IPS-20b (cell line): Measurements from ENCODE around the gene CDADC1.

ENCODE experiments used
- H3K27ac ChIP-seq: one replicate; pipeline ENCODE4 v1.5.1; 2013; ENCODE audit warnings: low read length
- H3K27me3 ChIP-seq: 2 replicates; pipeline ENCODE4 v1.6.1; 2013; ENCODE audit warnings: mild to moderate bottlenecking, low read length, inconsistent platforms; ENCODE audit not compliant: insufficient read depth
- H3K36me3 ChIP-seq: 2 replicates; pipeline ENCODE4 v1.6.1; 2013; ENCODE audit warnings: low read depth, mild to moderate bottlenecking, inconsistent platforms, low read length, moderate library complexity; ENCODE audit not compliant: insufficient read depth
- H3K4me1 ChIP-seq: 2 replicates; pipeline ENCODE4 v1.6.1; 2013; ENCODE audit warnings: mild to moderate bottlenecking, control low read depth, inconsistent platforms, low read length, moderate library complexity; ENCODE audit not compliant: insufficient read depth
- H3K4me3 ChIP-seq: 2 replicates; pipeline ENCODE4 v1.5.1; 2013; ENCODE audit warnings: mild to moderate bottlenecking, low read length, inconsistent platforms
- H3K9ac ChIP-seq: 2 replicates; pipeline ENCODE4 v1.6.1; 2013; ENCODE audit warnings: low read depth, mild to moderate bottlenecking, inconsistent platforms, low read length, moderate library complexity
- H3K9me3 ChIP-seq: 2 replicates; pipeline ENCODE4 v1.6.1; 2013; ENCODE audit warnings: mild to moderate bottlenecking, low read depth, low read length, inconsistent platforms; ENCODE audit not compliant: insufficient read depth

Gene CDADC1

DNA sequence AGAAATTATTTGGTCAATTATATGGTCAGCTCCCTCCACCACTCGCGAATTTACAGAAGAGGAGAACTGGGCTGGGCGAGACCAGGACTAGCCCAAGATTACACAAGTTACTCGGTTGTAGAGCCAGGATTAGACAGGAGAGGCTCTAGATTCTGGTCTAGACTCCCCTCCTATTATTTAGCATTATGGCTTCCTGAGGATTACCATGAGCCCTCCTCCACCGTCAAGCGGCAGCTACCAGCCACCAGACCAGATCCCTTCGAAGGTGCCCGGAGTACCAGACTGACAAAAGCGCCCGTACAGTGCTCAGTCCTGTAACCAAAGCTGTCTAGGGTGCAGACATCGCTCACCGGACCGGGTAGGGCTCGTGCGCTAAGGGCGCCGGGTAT is 28.1 kb upstream of the CDADC1 start:
- Histone ChIP-seq H3K27ac (no peak overlapping the region), H3K27me3 (peaks cover 88% of the 10 kb centered on the region), H3K4me3 (peak overlapping the region; percentile 47), H3K9ac (no peak overlapping the region), H3K9me3 (no peaks in the 10 kb centered on the region), H3K4me1 (peaks cover 3% of the 10 kb centered on the region; the same call in 1 of the 2 replicates), H3K36me3 (no peaks in the 10 kb centered on the region)

DNA sequence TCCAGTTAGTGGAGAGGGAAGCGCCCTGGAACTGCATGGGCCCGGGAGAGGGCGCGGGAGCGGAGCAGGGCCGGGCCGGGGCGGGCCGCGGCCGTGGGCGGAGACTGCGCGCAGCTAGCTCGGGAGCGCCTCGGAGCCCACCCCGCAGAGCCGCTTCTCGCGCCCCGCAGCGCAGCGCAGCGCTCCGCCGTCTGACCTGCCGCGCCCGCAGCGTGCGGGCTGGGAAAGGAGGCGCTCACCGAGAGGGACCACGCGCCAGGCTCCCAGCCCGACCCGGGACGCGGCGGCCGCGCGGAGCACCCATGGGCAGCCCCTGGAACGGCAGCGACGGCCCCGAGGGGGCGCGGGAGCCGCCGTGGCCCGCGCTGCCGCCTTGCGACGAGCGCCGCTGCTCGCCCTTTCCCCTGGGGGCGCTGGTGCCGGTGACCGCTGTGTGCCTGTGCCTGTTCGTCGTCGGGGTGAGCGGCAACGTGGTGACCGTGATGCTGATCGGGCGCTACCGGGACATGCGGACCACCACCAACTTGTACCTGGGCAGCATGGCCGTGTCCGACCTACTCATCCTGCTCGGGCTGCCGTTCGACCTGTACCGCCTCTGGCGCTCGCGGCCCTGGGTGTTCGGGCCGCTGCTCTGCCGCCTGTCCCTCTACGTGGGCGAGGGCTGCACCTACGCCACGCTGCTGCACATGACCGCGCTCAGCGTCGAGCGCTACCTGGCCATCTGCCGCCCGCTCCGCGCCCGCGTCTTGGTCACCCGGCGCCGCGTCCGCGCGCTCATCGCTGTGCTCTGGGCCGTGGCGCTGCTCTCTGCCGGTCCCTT is 27.5 kb upstream of the CDADC1 start, which contains the start of gene MLNR:
MLNR (plus strand) TSS at position 303 of the 820 bp plus-strand sequence; CDS start at position 303, 0 bp downstream.
- no peak within 1 kb of the TSS for H3K27ac ChIP-seq
- no peaks in the 10 kb centered on the region for H3K36me3 ChIP-seq
- no peaks in the 10 kb centered on the region for H3K9me3 ChIP-seq
- peaks cover 94% of the 10 kb centered on the region for H3K27me3 ChIP-seq
- no peak within 1 kb of the TSS for H3K9ac ChIP-seq
- peaks cover 3% of the 10 kb centered on the region; the same call in 1 of the 2 replicates for H3K4me1 ChIP-seq
- peak within 1 kb of the TSS; percentile 47 for H3K4me3 ChIP-seq

DNA sequence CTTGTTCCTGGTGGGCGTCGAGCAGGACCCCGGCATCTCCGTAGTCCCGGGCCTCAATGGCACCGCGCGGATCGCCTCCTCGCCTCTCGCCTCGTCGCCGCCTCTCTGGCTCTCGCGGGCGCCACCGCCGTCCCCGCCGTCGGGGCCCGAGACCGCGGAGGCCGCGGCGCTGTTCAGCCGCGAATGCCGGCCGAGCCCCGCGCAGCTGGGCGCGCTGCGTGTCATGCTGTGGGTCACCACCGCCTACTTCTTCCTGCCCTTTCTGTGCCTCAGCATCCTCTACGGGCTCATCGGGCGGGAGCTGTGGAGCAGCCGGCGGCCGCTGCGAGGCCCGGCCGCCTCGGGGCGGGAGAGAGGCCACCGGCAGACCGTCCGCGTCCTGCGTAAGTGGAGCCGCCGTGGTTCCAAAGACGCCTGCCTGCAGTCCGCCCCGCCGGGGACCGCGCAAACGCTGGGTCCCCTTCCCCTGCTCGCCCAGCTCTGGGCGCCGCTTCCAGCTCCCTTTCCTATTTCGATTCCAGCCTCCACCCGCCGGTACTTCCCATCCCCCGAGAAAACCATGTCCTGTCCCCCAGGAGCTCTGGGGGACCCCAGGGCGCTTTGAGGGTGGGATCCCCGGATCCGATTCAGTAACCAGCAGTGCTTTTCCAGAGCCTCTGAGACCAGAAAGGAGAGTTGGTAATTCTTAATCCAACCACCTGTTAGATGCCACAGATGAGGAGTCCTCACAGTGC is 26.7 kb upstream of the CDADC1 start:
- no peak overlapping the region for H3K27ac ChIP-seq
- peaks cover 3% of the 10 kb centered on the region; the same call in 1 of the 2 replicates for H3K4me1 ChIP-seq
- H3K36me3 ChIP-seq, result no peaks in the 10 kb centered on the region
- H3K9me3 ChIP-seq, result no peaks in the 10 kb centered on the region
- H3K4me3 ChIP-seq, result peak overlapping the region; percentile 47; the same call in 1 of the 2 replicates
- H3K9ac ChIP-seq, result no peak overlapping the region
- H3K27me3 ChIP-seq, result peaks cover 98% of the 10 kb centered on the region

DNA sequence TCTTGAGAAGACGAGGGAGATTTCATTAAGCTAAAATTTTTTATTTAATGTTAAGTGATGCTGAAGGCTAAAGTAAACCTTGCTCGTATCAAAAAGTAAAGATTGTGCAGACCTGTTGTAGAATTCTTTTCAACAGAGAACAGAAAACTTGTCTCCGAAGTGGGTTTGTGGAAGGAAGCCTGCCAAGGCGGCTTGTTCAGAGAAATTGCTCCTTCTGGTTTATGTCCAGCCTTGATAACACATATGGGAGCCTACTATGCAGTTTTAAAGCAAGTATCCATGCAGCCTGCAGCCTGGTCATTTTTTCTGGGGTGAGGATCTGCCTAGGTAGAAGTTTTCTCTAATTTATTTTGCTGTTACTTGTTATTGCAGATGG is 26.1 kb upstream of the CDADC1 start:
- Histone ChIP-seq H3K36me3 (no peaks in the 10 kb centered on the region), H3K27me3 (peaks cover 92% of the 10 kb centered on the region), H3K4me3 (peak overlapping the region; percentile 47; the same call in 1 of the 2 replicates), H3K27ac (no peak overlapping the region), H3K9ac (no peak overlapping the region), H3K4me1 (peaks cover 3% of the 10 kb centered on the region; the same call in 1 of the 2 replicates), H3K9me3 (no peaks in the 10 kb centered on the region)

DNA sequence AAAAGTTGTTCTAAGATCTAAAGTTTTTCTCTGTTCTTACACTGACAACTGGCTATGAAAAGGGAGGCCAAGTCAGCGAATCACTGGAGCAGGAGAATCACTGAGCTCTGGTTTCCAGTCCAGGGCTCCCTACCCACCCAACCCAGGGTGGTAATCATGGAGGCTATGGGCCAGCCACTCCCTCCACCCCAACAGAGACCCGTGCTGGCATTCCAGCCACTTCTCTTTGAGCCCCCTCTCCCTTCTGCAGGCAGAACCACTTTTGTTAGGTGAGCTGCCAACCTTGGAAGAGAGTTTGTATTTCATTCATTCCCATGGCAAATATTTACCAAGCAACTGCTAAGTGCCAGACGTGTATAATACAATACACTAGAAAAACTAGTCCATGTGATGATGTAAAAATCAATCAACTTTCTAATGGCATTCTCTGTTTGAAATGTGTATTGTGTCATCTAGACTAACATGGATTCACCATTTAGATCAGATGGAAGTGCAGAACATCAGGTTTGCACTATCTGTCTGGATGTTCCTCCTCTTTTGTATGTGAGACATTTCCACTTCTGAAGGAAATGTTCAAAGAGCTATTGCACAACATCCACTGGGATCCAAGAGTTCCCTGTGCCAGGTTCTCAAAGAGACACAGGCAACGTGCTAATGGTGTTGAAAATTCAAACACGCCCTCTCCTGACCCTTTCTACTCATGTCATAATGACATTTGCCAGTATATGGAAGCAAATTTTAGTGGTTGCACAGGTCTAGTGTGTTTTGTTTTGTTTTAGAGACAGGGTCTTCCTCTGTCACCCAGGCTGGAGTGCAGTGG is 22.3 kb upstream of the CDADC1 start:
- Histone ChIP-seq H3K9ac (no peak overlapping the region), H3K4me1 (peaks cover 4% of the 10 kb centered on the region; the same call in 1 of the 2 replicates), H3K27me3 (peaks cover 54% of the 10 kb centered on the region), H3K4me3 (no peak overlapping the region), H3K9me3 (no peaks in the 10 kb centered on the region), H3K36me3 (no peaks in the 10 kb centered on the region), H3K27ac (no peak overlapping the region)

DNA sequence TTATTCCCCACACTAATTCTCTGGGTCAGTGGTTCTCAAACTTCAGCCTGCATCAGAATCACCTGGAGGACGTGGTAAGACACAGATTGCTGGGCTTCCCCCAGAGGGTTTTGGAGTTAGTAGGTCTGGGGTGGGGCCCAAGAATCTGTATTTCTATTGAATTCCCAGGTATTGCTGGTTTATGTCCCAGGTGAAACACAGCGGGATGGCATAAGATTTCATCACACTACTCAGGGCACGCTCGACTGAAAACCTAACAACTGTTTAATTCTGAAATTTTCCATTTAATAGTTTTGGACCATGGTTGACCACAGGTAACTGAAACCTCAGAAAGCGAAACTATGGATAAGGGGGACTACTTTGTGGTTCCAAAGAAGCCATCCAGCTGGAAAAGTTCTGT is 21.1 kb upstream of the CDADC1 start:
- no peaks in the 10 kb centered on the region for H3K9me3 ChIP-seq
- H3K9ac ChIP-seq, result no peak overlapping the region
- no peaks in the 10 kb centered on the region for H3K36me3 ChIP-seq
- peaks cover 4% of the 10 kb centered on the region; the same call in 1 of the 2 replicates for H3K4me1 ChIP-seq
- H3K27me3 ChIP-seq, result peaks cover 42% of the 10 kb centered on the region
- H3K4me3 ChIP-seq, result no peak overlapping the region
- no peak overlapping the region for H3K27ac ChIP-seq

DNA sequence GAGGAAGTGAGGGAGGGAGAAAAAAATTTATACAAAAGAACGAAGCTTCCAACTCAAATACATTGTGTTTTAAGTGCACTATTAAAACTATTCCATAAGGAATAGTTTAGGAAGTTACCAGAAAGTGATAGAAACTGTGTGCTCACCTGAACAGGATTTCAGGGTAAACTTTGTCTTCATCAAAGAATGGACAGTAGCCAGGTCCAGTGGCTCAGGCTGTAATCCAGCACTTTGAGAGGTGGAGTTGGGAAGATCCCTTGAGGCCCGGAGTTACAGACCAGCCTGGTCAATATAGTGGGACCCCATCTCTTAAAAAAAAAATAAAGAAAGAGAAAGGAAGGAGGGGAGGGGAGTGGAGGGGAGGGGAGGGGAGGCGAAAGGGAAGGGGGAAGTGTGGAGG is 13.0 kb upstream of the CDADC1 start:
- Histone ChIP-seq H3K27ac (no peak overlapping the region), H3K36me3 (no peaks in the 10 kb centered on the region), H3K4me1 (no peaks in the 10 kb centered on the region), H3K9me3 (no peaks in the 10 kb centered on the region), H3K4me3 (no peak overlapping the region), H3K27me3 (no peaks in the 10 kb centered on the region), H3K9ac (no peak overlapping the region)

DNA sequence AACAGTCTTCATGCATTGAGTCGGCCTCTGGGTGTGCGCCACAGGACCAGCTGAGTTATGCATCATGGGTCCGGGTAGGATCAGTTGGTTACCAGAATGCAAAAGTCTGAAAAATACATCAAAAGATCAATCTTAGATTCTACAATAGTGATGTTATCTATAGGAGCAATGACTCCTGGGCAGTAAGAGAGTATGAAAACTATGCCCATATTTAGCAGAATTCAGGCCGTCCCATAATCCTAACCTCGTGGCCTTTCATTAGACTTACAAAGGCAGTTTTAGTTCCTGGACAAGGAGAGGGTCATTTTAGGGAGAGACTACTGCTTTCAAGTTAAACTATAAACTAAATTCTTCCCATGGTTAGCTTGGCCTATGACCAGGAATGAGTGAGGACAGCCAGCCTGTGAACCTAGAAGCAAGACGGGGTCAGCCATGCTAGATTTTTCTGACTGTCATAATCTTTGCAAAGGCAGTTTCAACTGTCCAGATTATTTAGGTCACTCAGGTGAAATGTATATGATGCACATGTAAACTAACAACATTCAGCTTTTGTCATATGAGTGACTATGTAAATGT is 11.8 kb upstream of the CDADC1 start:
- H3K27me3 ChIP-seq, result no peaks in the 10 kb centered on the region
- H3K4me3 ChIP-seq, result no peak overlapping the region
- H3K9ac ChIP-seq, result no peak overlapping the region
- H3K4me1 ChIP-seq, result no peaks in the 10 kb centered on the region
- H3K9me3 ChIP-seq, result no peaks in the 10 kb centered on the region
- no peak overlapping the region for H3K27ac ChIP-seq
- H3K36me3 ChIP-seq, result no peaks in the 10 kb centered on the region

DNA sequence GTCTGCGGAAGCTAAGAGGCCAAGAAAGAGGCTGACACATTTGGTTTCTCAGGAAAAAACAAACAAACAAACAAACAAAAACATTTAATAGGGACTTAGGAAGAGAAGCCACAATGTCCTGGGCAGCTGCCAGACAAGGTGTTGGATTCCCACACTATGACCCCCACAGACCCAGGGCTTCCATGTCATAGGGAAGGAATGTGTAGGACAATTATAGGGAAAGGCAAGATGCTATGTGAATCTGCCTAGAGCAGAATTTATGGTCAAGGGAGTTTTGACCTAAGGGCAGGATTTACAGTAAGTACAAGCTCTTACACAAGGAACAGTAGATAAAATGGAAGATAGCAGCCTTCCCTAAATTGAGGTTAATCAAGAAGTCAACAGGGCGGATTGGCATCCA is 9.1 kb upstream of the CDADC1 start:
- no peaks in the 10 kb centered on the region for H3K27me3 ChIP-seq
- H3K9ac ChIP-seq, result no peak overlapping the region
- no peaks in the 10 kb centered on the region for H3K9me3 ChIP-seq
- no peak overlapping the region for H3K27ac ChIP-seq
- no peaks in the 10 kb centered on the region for H3K36me3 ChIP-seq
- no peaks in the 10 kb centered on the region for H3K4me1 ChIP-seq
- H3K4me3 ChIP-seq, result no peak overlapping the region

DNA sequence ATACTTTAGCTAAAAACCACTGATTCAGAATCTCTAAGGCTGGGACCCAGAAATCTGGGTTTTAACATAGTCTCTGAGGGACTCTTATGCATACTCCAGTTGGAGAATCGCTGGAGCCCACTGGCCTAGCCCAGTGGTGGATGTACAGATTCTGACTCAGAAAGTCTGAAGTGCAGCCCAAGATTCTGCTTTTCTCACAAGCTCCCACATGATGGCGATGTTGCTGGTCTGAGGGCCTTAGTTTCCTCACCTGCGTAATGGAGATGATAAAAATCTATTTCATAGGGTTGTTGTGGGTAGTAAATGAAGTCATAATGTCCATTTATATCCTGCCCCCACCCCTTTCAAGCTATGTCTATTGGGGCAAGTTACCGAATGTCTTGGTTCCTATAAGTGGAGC is 7.7 kb upstream of the CDADC1 start:
- no peak overlapping the region for H3K4me3 ChIP-seq
- H3K4me1 ChIP-seq, result no peaks in the 10 kb centered on the region
- no peaks in the 10 kb centered on the region for H3K9me3 ChIP-seq
- no peak overlapping the region for H3K9ac ChIP-seq
- no peaks in the 10 kb centered on the region for H3K36me3 ChIP-seq
- no peaks in the 10 kb centered on the region for H3K27me3 ChIP-seq
- H3K27ac ChIP-seq, result no peak overlapping the region

DNA sequence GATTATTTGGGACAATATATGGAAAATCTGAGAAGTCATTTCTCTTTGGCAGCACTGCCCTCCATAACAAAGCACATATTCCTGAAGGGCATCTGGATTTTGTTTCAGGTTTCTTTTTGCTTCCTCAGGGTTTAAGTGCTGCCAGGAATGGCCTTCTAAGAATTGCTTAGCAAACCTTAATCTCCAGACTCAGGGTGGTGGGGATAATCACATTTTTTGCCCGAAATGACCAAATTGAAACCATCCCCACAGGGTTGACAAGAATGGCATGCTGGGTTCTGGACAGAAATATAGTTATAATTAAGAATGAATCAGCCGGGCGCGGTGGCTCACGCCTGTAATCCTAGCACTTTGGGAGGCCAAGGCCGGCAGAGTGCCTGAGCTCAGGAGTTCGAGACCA is 6.4 kb upstream of the CDADC1 start:
- no peaks in the 10 kb centered on the region for H3K36me3 ChIP-seq
- H3K27me3 ChIP-seq, result no peaks in the 10 kb centered on the region
- no peak overlapping the region for H3K9ac ChIP-seq
- H3K4me3 ChIP-seq, result no peak overlapping the region
- no peaks in the 10 kb centered on the region for H3K4me1 ChIP-seq
- no peak overlapping the region for H3K27ac ChIP-seq
- H3K9me3 ChIP-seq, result no peaks in the 10 kb centered on the region
